Measurements from ENCODE around the gene FAM229B. TPM values are rescaled to one million over a fixed set of nuclear protein-coding genes. Genes with fewer than 3 reads are reported as not detected.
"Not testable (repeated sequence)": the region's sequence is repeated elsewhere in the genome, so short reads cannot be mapped to it uniquely, and the experiment has no call there.

Gene FAM229B
- total RNA-seq, 1 experiment from 2014 or later, result 0.20 TPM

DNA sequence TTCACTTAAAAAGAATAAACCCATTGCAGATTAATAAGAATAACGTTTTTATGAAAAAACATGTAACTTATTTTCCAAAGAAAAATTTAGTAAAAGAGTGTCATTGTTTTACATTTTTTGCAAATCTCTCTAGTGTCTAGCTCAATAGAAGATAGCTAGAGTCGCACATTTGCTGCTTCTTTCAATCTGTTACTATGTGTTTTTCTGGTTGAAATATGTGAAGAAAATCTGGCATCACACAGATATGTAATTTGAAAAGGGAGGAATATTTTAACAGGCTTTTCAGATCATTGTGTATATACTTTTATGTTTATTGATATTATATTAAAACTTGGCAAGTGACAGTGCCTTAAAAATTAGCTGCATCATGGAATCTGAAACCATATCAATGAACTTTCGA, 24.4 kb upstream of the FAM229B start:
- DNase-seq (ENCODE audit: low spot score), result no peak

DNA sequence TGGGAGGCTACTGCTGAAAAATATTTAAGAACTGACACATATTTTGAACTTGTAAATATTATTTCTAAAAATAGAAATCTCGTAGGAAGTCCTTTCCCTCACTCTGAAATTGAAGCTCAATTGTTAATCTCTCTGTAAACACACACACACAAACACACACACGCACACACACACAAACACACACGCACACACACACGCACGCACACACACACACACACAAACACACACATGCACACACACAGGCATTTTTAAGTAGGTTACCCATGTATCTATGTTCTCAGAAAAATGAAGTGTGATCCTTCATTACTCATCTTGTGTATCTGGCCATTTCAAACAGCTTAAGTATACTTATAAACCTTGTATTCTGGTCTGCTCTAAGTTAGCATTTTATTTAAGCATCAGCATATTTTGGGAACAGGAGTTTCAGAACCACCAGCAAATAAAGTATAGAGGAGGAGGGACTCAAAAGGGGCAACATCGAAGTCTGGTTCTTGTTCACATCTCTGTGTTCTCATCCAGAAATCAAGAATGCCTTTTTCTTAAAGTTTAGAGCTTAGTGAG, 21.9 kb upstream of the FAM229B start:
- no peak for DNase-seq (ENCODE audit: low spot score)

DNA sequence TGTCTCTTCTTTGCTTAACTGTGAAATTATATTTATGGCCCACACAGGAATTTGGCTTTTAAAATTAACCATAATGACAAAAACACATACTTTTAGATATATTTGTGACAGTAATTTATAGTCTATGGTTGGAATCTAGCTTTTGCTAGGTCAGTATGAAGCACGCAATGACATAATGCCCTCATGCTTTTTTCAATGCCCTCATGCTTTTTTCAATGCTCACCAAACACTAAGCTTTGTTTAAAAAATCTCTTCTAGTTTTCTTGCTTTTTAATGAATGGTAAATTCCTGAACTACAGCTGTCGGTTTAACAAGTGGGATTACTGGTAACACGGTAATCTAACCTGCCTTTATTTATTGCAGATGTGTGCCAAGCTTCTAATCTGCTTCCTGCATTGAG, 20.8 kb upstream of the FAM229B start:
- no peak for DNase-seq (ENCODE audit: low spot score)

DNA sequence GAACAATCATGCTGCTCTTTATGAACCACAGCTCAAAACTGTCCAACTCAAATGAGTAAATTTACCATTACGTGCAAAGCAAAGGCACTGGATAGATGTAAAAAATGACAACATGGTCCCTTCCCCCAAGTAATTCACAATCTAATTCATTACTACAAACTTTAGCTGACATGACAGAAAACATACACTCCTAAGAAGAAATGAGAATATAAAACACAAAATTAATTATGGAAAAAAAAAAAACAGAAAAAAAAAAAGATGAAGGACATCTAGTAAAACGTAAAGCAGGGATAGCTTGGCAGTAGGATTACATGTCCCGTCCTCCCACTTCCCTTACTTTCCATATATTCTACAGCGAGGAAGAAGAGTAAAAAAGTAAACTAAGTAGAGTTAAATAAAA, 5.8 kb upstream of the FAM229B start:
- DNase-seq (ENCODE audit: low spot score), result no peak

DNA sequence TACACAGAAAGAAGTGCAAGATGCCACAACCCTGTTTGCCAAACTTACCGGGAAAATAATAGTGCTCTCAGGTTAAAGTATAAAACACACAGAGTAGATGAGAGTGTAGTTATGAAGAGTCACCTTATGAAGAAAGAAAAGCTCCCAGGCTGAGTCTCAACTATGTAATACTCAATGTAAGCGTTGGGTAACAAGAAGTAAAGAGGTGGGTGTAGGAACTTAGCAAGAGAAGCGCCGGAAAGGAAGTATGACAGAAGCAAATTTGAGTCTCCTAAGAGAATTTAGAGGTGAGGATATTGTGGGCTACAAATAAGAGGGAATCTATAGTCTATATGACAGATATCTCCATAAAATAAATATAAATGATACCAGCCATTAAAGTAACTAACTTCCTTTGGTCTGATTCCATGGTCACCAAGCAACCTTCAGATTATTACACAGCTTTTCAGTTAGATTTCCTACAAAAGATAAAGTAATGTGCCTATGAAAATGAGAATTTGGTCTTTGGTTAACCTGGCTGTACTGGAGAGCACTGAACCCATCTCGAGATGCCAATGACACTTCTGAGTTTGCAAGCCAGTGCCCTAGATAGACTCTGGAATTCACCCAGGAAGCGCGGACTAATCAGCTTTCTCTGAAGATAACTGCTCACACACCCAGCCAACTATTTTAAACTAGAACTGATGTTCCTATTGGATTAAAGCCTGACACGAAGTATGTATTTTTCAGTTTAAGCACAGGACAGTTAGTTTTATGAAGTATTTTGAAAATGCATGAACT, 1.9 kb upstream of the FAM229B start:
- DNase-seq (ENCODE audit: low spot score), result no peak

DNA sequence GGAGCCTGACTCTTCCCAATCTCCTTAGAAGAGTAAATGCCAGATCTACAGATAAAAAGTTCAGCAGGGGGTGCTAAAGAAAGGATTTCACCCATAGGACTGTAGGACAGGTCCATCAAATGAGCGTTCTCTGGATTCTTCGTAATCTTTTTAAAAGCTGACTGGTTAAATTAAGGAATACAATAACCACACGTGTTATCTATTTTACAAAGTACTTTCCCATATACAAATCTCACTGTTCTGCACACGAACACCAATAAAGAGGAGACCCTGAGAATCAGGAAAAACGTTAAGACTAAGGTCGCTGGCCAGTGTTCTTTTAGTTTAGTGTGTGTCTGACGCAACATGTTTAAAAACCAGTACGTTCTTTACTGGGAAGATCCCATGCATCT, 651 bp upstream of the FAM229B start:
- peak; percentile 53 for DNase-seq (ENCODE audit: low spot score)

DNA sequence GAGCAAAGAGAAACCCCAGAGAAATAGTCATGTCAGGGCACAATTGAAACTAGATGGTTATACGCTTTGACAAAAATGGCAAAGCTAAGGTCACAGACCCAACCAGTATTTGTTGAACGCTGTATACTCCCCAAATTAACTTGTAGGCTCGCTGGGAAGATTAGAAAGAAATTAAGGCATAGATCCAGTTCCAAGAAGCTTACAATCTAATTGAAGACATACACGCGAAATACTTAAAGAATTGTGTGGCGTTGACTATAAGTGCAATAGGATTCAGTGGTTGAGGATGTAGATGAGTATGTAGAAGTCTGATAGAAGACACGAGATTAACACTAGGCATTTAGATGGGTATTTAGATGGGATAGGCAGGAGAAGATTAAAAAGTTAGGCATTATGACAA, 525 bp downstream of the FAM229B start:
- no peak for DNase-seq (ENCODE audit: low spot score)

DNA sequence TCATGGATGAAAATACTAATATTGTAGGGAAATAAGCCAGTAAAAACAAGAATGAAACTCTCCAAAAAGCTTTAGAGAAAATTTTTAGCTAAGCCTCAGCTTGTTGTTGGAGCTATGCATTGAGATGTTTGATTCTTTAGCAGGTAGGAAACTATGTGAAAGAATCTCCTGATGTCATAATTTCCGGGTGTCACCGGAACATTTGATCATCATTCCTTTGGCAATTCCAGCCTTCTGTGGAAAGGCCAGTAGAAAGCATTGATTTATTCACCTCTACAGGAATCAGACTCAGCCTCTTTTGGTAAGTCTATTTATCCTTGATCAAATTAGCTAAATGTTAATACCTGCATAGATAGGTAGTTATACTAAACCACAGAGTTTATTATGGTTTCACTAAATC, 9.5 kb downstream of the FAM229B start:
- DNase-seq (ENCODE audit: low spot score), result no peak

DNA sequence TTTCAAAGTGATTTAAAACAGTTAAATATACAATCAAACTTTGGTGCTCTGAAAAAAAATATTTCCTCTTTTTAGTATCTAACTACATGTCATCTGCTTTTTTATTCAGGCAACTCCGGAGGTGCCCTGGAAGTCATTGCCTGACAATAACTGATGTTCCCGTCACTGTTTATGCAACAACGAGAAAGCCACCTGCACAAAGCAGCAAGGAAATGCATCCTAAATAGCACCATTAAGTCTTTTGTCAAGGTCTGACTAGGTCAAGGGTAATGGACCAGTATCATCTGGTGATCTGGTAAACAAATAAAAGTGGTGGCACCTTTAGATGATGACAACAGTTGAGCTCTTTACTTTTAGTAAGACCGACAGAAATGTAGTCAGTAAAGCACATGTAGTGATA, 13.2 kb downstream of the FAM229B start:
- DNase-seq (ENCODE audit: low spot score), result no peak

DNA sequence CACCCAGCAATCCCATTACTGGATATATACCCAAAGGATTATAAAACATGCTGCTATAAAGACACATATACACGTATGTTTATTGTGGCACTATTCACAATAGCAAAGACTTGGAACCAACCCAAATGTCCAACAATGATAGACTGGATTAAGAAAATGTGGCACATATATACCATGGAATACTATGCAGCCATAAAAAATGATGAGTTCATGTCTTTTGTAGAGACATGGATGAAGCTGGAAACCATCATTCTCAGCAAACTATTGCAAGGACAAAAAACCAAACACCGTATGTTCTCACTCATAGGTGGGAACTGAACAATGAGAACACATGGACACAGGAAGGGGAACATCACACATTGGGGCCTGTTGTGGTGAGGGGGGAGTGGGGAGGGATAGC, 18.6 kb downstream of the FAM229B start:
- not testable (repeated sequence) for DNase-seq (ENCODE audit: low spot score)

DNA sequence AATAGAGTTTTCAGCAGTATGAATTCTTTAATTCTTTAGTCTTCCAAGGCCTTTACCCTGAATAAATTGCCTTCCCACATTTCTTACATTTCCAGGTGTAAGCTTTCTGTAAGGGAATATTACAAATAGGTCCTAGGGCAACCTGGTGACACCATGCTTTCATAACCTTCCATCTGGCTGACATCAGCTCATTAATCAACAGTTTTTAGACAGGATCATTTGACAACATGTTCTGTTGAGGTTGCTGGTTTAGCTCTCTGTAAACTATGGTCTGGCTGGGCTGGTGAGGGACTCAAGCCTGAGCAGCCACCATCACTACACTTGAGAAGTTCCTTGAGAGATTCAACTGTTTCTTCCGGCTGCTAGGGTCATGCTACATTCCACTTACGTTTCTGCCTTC, 19.2 kb downstream of the FAM229B start:
- DNase-seq (ENCODE audit: low spot score), result no peak

DNA sequence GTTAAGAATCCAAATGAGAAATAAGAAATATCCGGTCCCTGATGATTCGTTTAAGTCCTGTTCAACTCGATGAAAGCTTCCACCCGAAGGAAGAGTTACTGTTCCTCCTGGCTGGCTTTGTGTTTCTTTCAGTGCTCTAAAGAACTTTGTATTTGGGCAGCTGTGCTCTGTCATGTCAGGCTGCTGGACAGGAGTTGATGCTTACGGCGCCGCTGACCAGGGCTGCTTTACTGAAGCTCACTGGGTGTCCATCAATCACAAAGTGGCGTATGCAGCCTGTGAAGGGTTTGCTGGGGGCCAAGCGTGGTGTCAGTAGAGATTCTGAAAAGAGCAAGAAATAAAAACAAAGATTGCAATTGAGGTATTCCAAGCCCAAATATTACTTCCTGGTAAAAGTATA, 21.9 kb downstream of the FAM229B start:
- no peak for DNase-seq (ENCODE audit: low spot score)

DNA sequence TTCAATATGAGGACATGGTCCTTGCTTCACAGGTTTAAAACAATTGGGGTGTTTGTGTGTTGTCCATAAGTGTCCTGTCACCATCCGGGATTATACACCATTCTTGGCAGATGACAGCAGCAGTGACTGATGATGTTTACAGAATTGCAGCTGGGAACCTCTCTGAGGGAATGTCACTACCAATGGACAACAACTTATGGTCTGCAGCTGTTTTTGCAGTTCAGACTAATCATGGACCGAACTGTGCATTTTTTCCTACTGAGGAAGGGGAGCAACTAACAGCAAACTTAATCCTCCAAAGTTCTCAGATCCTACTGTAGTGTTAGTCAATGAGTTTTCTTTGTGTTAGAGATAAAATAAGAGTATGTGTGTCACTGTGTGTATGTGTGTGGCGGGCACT, 26.0 kb downstream of the FAM229B start:
- no peak for DNase-seq (ENCODE audit: low spot score)

DNA sequence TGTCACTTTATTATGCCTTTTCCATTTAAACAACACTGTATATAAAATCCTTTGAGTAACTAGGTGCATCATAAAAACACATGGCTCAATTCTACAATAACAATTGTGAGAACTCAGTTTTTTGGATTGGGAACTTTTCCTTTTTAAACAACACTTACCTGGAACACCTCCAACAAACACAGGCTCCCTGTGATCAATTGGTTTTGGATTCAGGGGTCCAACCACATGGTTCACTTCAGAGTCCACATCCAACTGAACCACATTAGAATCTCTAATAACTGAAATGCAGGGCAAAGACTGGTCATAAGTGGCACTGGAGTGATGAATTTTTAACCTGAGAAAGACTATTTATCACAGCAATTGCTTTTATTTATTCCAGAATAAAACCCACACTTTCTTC, 26.5 kb downstream of the FAM229B start:
- no peak for DNase-seq (ENCODE audit: low spot score)

DNA sequence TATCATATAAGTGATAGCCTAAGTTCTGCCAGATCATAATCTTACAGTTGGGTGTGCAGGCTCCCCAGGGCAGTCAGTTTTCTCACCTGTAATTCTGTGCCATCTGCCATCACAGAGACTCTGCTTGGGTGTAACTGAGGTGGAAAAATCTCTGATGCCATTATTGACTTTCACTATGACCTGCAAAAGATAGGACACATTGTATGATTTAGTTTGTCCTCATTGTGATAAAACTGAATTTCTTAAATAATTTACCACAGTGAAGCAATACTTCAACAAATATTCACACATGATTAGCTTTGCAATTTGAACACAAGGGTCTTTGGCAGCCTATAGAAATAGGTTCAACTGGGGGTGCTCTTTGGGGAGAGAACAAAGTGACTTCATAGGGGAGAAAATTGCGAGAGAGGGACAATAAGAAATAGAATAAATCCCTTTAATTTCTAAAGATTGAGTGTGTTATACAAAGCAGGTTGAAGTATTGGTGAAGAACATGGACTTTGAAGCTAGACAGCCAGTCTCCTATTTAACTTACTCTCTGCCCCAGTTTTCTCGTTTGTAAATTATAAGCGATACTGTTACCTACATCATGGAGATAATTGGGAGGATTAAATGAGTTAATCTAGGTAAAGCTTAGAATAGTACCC, 27.3 kb downstream of the FAM229B start:
- DNase-seq (ENCODE audit: low spot score), result no peak

DNA sequence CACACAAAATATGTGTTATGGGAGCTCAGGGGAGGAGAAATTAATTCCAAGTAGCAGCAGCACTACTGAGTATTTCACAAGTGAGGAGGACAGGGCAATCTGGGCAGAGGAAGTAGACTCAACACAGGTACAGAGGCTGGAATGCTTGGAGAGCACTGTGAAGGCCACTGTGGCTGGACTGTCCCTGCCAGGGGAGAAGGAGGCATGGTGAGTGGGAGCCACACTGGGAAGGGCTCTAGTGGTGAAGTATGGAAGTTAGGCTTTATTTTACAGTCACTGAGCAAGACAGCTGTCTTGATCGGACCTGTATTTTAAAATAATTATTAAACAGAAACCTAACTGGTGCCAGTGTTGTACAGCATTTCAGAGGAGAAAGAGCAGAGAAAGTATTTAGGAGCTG, 28.8 kb downstream of the FAM229B start:
- peak; percentile 2 for DNase-seq (ENCODE audit: low spot score)

DNA sequence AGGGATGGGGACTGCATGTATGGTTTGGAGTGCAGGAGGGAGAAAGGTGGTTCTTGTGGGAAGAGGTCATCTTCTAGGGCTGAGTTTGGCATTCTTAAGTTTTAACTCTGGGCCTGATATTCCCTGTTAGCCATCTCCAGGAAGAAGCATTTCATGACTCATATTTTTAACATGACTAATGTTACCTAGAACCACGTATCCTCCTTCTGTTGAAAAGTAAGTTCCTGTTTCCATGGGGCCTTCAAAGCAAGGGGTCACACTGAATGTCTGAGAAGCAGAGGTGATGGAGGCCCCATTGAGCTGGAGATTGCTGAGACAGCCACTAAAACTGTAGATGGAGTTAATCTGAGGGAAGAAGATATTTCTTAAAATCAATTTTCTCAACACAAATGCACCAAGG, 30.2 kb downstream of the FAM229B start:
- peak; percentile 2 for DNase-seq (ENCODE audit: low spot score)

DNA sequence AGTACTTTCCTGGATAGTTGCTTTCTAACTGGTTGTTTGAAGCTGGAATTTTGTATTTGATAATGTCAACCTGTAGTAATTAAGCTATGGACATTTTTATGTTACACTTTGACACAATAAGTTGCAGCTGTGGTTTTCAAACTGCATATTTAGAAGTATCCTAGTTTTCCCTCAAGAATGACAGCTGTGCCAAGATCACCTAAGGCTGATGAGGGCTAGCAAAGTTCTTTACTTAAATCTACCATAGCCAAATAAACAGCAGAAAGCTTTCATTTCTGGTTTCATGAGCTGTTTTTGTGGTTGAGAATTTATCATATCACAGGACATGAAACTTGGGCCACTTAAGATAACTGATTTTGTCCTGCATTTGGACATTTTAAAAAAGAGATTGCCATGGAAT, 30.6 kb downstream of the FAM229B start:
- DNase-seq (ENCODE audit: low spot score), result no peak

DNA sequence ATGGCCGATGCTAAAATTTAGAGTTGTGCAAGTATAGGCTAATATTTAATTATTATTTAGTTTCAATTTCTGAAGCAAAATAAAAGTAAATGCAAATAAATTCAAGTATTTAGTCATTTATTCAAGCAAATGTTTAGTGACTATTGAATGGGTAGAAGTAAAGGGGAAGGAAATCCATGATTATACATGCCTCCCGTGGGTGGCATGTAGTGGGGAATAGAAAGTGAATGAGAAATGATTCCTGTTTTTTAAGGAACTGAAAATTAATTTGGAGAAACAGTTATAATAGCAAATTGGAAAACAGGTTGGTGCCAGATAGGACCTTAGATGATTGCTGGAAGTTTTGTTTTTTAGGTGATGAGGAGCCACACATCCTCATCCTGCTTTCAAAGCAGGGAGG, 35.4 kb downstream of the FAM229B start:
- no peak for DNase-seq (ENCODE audit: low spot score)

DNA sequence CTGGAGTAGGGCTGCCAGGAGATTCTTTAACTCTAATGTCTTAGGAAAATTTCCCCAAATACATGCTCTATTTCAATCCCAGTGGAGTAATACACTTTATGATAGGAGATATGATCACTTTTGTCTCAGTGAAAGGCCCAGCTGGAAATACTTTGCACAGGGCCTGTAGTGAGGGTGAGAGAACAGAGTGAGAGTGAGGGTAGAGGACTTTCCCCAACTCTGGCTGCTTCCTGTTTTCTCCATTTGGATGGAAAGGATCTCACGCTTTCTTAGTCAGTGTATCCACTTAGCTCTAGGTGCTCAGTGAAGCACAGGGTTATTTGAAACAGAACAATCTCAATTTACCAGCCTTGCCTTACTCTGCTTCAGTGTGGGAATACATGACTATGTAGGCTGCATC, 36.6 kb downstream of the FAM229B start:
- no peak for DNase-seq (ENCODE audit: low spot score)

DNA sequence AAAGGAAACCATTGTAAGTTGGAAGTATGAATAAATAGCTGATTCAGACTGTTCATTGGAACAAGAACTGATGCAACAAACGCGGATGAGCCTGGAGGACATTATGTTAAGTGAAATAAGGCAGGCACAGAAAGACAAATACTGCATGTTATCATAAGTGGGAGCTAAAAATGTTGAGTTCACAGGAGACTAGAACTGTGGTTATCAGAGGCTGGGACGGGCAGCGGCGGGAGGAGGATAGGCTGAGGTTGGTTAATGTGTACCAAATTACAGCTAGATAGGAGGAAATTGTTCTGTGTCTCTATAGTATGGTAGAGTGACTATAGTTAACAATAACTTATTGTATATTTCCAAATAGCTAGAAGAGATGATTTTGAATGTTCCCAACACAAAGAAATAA, 40.8 kb downstream of the FAM229B start:
- DNase-seq (ENCODE audit: low spot score), result no peak

DNA sequence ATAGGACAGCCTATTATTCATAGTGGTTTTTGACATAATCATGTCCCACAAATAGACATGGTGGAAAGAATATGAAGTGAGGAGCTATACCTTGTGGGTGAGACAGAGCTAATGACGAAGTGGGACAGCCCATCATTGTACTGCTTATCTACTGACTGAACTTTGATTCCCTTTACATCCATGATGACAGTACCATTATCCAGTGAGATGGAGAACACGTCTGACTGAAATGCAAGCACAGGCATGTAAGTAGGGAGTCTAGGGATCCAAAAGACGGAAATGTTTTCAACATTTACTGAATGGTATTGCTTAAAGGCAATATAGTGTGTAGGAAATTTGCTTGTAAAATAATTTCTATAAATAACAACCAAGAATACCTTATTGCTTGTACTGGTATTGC, 43.5 kb downstream of the FAM229B start:
- no peak for DNase-seq (ENCODE audit: low spot score)

DNA sequence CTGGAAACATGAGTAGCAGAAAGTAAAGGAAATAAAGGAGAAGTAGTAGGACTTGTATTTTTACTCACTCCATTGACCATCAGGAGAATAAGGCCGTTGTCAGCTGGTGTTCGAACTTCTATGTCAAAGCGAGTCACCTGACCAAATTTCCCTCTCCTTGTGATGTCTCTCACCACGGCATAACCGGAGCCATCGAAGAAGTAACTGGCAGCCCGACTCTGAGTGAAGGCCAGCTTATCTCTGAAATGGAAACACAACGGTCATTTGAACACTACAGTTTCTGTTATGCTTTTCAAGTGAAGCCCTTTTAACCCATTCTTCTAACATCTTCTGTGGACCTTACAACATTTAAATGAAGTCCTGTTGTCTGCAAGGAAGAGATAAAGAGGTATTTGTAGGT, 51.7 kb downstream of the FAM229B start:
- no peak for DNase-seq (ENCODE audit: low spot score)
